PC-9 (cell line): Measurements from ENCODE around the gene HK3.

ENCODE experiments used
- CTCF ChIP-seq: fragments of 200-600 bp; sonication (generic); conservative IDR thresholded peaks from 2 replicates; pipeline ENCODE4 v1.6.1; 2017; ENCODE audit warnings: mixed run types, antibody characterized with exemption, mild to moderate bottlenecking, moderate library complexity
- EZH2 ChIP-seq: fragments of 200-600 bp; sonication (generic); IDR thresholded peaks from 2 replicates; pipeline ENCODE4 v1.8.0; 2017; ENCODE audit warnings: antibody characterized with exemption, low read depth

GRCh38 chr5:176875014-176875550 lies 24.1 kb downstream of the HK3 start:
- TF ChIP-seq CTCF = no peak
- TF ChIP-seq EZH2 = no peak
